HG03521 (cell line): ENCODE results near the gene ARF1.

Source experiments
- ATAC-seq: cut with Tn5 transposase; IDR thresholded peaks from one replicate; pipeline ENCODE4 v1.9.1; 2021; ENCODE audit warnings: mild to moderate bottlenecking, moderate library complexity; ENCODE audit not compliant: unreplicated experiment

Gene ARF1

DNA sequence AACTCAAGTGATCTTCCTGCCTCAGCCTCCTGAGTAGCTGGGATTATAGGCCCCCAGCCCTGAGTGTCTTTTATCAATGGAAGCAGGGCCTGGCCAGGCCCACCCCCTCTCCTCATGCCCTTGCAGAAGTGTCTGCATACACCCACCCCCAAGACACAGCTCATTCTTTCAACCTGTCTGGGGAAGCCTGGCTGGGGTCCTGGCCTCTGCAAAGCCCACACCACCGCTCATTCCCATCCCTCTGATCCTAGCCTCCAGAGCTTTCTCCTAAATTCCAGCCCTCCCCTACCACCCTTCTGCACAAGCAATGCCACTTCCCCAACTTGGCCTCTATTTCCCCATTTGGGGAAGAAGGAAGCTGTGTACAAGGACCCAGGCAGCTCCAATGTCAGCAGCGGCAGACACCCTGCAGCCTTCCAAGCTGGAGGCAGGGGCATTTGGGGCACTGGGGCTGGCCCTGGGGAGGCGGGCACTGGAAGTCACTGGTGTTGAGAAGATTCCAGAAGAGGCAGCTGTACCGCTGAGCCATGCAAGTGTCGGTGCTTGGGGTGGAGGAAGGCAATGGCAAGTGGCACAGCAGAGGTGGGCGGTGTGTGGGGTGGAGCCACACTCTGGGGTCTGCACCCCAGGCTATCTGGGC lies 33.7 kb upstream of the ARF1 start:
- ATAC-seq = no peak

DNA sequence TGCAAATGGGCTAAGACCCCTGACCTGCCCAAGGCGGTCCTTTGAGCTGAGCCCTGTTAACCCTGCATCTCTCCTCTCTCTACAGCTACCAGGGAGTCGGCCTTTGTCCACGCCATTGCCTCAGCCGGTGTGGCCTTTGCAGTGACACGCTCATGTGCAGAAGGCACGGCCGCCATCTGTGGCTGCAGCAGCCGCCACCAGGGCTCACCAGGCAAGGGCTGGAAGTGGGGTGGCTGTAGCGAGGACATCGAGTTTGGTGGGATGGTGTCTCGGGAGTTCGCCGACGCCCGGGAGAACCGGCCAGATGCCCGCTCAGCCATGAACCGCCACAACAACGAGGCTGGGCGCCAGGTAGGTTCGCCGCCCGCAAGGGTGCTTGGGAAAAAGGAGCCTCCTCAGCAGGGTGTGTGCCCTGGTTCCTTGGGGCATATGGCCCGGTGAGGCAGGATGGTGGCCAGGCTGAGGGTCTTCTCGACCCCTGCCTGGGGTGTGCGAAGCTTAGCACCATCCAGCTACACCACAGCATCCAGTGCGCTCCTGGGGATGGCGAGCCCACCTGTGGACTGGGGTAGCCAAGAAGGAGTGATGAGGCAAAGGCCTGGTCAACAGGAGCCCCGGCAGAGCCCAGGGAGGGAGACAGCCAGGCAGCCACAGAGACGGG lies 31.8 kb upstream of the ARF1 start:
- no peak for ATAC-seq

DNA sequence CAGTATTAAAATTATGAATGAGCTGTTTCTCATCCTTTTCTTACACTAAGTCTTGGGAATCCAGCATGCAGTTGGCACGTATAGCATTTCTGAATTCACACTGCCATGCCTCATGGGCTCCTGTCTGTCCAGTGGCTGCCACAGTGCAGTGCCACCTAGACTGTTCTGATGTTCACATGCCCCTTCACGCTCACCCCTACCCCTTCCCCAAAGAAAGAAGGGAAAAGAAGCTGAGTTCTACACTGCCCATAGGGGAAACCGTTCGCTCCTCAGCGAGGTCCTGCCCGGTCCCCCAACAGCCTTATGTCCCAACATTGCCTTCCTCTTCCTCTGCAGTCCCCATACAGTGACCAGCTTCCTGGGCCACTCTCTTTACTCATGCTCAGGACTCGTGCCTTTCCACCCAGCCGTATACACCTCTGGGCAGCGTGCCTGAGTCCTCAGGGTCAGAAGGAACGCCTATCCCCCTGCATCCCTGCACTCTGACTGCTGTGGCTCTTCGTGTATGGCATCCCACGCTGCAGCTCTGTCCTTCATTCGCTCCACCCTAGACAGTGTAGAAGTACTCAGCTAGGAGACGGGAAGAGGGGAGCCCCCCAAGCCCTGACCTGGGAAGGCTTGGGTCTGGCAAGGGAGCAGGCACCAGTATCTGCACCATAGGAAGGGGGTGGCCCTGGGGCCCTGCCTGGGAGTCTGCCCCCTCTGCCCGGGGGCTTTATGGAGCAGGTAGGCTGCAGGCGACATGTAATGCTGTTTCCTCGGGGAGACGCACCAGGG lies 24.1 kb upstream of the ARF1 start:
- ATAC-seq = no peak

DNA sequence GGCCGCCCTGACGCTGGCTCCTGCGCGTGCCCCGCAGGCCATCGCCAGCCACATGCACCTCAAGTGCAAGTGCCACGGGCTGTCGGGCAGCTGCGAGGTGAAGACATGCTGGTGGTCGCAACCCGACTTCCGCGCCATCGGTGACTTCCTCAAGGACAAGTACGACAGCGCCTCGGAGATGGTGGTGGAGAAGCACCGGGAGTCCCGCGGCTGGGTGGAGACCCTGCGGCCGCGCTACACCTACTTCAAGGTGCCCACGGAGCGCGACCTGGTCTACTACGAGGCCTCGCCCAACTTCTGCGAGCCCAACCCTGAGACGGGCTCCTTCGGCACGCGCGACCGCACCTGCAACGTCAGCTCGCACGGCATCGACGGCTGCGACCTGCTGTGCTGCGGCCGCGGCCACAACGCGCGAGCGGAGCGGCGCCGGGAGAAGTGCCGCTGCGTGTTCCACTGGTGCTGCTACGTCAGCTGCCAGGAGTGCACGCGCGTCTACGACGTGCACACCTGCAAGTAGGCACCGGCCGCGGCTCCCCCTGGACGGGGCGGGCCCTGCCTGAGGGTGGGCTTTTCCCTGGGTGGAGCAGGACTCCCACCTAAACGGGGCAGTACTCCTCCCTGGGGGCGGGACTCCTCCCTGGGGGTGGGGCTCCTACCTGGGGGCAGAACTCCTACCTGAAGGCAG lies 23.4 kb upstream of the ARF1 start:
- ATAC-seq = peak; percentile 26

DNA sequence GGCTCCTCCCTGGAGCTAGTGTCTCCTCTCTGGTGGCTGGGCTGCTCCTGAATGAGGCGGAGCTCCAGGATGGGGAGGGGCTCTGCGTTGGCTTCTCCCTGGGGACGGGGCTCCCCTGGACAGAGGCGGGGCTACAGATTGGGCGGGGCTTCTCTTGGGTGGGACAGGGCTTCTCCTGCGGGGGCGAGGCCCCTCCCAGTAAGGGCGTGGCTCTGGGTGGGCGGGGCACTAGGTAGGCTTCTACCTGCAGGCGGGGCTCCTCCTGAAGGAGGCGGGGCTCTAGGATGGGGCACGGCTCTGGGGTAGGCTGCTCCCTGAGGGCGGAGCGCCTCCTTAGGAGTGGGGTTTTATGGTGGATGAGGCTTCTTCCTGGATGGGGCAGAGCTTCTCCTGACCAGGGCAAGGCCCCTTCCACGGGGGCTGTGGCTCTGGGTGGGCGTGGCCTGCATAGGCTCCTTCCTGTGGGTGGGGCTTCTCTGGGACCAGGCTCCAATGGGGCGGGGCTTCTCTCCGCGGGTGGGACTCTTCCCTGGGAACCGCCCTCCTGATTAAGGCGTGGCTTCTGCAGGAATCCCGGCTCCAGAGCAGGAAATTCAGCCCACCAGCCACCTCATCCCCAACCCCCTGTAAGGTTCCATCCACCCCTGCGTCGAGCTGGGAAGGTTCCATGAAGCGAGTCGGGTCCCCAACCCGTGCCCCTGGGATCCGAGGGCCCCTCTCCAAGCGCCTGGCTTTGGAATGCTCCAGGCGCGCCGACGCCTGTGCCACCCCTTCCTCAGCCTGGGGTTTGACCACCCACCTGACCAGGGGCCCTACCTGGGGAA lies 22.7 kb upstream of the ARF1 start:
- ATAC-seq = peak; percentile 55

DNA sequence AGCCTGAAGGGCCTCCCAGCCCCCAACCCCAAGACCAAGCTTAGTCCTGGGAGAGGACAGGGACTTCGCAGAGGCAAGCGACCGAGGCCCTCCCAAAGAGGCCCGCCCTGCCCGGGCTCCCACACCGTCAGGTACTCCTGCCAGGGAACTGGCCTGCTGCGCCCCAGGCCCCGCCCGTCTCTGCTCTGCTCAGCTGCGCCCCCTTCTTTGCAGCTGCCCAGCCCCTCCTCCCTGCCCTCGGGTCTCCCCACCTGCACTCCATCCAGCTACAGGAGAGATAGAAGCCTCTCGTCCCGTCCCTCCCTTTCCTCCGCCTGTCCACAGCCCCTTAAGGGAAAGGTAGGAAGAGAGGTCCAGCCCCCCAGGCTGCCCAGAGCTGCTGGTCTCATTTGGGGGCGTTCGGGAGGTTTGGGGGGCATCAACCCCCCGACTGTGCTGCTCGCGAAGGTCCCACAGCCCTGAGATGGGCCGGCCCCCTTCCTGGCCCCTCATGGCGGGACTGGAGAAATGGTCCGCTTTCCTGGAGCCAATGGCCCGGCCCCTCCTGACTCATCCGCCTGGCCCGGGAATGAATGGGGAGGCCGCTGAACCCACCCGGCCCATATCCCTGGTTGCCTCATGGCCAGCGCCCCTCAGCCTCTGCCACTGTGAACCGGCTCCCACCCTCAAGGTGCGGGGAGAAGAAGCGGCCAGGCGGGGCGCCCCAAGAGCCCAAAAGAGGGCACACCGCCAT lies 21.9 kb upstream of the ARF1 start:
- ATAC-seq = no peak

DNA sequence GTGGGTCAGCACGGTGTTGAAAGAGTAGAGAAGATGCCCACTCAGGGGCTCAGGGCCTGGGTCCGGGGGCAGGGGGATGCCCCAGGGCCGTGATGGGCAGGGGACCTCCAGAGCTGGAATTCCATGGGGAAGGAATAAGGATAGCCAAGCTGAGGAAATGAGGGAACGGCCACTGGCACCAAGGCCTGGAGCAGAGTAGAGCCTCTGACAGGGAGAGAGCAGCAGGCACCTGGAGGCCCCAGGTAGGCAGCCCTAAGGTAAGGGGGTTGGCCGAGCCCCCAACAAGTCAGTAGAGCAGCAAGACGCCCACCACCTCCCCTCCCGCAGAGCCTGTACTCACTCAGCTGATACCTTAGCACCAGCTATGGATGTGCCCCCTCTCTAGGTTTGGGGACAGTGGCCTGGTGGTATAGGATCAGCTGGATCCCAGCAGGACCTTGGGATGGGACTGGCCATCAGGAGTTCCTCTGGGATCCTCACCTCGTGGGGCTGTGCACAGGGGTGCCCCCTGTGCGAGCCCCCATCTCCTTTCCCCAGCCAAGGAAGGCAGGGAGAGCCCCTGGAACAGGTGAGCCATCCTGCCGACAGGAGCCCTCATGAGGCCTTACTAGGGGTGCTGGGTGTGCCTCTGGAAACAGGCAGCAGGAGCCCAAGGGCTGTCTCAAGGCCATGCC lies 21.0 kb upstream of the ARF1 start:
- no peak for ATAC-seq

DNA sequence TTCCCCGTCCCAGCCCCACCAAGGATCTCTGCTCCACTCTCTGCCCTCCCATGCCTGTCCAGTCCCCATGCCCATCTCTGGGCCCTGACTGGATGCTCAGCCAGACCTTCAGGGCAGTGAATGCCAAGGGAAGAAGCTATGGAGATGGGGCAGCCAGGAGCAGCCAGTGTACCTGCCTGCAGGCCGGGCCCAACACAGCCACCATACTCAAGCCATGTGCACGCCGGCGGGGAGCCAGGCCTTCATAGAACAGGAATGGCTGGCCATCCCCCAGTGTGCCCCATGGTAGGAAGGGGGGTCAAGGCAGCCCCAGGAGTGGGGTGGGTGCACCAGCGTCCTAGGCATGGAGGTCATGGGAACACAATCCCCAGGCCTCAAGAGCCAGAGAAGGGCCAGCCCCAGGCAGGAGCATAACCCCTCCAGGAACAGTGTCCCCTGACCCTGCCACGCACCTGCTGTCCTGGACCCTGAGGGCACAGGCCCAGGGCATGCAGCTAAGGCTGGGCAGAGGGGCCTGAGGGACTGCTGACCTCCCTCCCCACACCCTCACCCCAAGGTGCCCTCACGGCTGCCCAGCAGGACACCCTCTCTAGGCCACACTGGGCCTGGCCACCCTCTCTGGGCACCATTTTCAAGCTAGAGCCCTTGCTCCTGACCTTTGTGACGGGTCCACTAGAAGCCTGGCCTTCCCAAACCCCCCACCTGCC lies 20.3 kb upstream of the ARF1 start:
- ATAC-seq = no peak

DNA sequence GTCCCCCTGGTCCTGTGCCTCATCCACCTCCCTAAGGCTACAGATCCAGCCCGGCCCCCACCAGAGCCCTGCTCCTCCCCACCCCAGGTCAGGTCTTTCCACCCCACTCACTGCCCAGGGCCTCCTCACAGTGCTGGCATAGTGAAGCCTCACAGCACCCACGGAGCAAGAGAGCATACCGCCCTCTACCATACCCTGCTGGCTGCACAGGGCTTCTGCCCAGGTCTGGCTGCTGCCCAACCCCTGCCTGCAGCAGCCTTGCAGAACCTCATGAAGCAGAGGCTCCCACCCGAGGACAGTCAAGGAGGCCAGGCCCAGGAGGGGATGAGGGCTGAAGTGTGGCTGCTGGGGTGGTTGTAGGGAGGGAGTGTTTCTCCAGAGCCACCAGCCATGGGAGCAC lies 19.7 kb upstream of the ARF1 start:
- ATAC-seq = no peak

DNA sequence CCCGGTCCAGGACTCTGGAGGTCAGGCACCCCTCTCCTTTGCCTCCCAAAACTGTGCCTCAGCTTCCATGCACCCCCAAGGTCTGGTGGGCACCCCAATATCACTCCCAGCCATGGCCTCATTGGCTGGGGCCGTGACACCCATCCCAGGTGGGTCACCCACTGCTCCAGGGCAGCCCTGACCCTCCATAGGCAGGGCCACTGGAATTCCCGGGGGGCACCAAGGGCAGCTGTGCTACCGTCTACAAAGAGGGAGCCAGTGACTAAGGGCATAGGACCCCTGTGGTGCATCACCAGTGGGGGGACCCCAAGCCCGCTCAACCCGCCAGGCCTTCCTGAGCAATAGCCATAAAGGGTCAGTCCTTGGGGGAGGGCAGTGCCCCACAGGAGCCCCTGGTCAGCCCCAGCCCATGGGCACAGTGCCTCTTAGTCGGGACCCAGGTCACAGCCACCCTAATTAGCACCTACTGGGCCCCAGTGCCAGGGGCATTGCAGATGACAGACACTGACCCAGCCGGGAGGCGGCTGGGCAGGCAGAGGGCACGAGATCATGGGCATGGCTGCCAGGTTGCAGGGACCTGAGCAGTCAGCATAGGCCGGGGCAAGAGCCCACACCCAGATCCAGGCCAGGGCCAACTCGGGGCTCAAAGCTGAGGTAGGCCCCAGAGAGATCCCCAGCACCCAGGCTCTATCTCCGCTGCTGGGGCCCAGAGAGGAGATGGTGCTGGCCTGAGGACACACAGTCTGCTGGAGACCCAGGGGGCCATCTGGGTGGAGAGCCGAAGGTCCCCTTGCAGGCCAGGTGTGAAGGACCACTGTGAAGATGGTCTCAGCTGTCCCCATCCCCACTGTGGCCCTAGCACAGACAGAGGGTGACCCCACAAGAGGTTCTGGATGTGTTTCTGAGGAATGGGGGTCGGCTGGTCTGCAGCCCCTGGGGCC lies 19.0 kb upstream of the ARF1 start:
- ATAC-seq = no peak

DNA sequence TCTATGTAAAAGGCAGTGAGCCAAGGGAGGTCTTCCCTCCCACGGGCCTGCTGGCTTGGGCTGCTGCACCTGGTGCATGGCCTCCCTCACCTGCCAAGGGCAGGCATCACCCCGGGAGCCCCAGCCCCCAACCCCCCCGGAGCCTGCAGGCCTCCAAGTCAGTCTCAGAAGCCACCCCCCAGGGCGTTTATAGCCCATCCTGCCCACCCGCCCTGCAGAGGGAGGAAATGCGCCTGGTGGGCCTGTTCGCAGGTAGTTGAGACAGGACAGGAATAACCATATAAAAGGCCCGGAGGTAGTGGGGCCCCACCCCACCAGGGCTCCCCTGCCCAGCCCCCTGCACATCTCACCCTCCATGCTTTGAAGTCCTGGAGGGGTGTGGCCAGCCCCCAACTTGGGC lies 18.2 kb upstream of the ARF1 start:
- no peak for ATAC-seq

DNA sequence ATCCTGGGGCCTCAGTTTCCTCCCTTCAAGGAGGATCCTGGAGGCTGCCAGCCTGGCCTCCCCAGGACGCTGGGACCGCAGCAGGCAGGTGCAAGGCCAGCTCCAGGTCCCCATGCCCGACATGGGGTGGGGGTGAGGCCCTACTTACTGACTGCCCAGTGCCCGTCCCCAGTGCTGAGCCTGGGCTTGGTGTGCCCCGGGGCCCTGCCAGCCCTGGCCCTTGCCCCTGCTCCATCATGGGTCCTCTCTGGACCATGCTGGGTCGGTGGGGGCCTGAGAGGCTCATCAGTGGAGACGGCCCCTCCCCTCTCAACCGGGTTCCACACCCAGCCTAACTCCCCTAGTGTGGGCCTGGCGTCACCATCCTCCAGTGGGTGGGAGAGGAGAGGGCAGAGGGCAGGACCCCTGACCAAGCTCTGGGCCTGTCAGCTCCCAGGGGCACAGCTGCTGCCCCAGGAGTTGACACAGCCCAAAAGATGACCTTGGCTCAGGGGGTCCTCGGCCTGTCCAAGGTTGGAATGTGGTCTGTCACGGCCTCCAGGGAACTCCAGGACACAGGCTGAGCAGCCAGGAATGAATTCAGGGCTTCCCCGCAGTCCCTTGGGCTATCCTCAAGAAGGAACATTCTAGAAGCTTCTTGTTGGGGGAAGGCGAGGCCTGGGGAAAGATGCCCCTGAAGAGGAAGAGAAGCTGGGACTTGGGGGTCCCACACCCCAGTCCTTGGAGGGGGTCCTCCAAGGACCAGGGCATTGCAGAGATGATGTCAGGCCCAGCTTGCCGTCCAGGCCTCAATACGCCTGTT lies 17.6 kb upstream of the ARF1 start:
- ATAC-seq = no peak

DNA sequence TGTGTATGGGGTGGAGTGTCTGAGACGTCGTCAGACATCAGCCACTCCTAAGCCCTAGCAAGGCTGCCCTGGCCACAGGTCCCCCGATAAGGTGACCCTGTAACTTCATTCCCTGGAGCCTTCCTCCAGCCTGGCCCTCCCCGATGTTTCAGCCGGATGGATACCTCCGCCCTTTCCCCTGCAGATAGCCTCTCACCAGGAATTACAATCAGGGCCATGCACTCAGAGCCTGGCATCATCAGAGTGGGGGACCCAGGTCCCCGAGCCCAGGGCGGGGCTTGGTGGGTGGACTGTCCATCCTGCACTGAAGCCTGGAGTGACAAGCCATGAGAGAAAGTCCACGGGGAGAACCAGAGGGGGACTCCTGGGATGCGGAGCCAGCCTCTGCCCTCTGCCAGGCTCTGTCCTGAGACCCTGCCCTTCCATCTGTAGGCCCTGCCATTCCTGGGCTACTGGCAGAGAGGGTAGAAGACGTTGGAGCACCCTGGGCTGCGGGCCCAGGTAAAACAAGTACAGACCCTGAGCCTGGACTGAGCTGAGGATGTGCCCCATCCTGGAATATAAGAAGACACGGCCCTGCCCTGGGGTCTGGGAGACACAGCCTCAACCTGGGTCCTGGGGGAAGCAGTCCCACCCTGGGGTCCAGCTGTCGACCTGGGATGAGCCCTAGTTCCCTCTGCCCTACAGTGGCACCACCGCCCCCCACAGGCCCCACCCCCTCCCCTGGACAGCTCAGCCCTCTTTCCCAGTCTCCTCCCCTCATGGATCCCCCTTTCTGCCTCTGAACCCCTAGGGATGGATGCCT lies 16.8 kb upstream of the ARF1 start:
- ATAC-seq = no peak

DNA sequence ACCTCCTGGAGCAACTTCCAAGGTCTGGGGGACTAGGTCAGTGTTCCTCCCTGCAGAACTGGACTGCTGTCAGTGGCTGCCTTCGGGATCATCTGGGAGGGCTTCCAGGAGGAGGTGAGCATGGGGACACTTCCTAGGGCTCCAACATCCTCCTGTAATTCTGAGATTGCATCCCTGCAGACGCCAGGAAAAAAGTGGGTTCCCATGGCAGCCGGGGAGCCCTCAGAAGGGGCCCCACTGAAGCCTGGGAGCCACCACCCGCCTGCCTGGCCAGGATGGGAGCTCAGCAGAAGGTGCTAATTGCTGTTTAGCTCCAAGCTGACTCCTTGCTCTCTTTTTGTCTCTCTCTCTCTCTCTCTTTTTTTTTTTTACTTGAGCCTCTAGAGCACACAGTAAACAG lies 16.1 kb upstream of the ARF1 start:
- ATAC-seq = no peak

DNA sequence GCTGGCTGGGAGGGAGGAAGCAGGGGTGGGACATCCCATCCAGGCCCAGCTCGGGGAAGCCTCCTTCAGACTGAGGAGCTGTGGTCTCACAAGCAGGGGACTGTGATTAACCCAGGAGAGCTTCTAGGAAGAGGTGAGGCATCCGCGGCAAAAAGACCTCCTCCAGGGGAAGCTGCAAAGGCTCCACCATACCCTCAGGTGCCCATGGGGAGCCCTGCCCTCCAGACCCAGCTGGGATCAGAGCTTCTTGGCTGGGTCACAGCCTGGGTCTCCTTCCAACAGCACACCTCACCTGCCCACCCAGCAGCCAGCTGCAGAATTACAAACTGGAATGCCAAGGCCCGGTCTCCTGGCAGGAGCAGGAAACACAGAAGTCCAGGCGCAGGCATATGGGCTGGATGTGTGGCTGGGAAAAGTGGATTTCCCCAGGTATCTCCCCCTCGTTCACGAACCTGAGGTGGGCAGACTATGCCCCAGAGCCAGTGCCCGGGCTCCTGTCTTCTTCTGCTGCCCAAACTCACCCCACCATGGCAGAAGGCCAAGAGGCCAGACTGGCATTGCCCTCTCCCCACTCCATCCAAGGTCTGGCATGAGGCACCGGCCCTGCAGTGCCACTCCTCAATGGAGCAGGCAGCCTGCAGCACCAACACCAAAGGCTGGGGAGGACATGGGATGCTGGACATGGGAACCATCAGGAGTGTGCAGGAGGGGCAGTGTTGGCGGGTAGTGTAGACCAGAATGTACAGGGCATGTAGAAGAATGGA lies 15.4 kb upstream of the ARF1 start:
- ATAC-seq = no peak
